SU-DHL-6 (cell line): ENCODE data around the gene CHL1.

Experiments
- H2AFZ ChIP-seq: fragments of 200-600 bp; sonication (generic); 2 replicates; pipeline ENCODE4 v1.6.1; 2014; ENCODE audit warnings: low read depth, mild to moderate bottlenecking, moderate library complexity, mixed read lengths, antibody characterized with exemption, low read length; ENCODE audit not compliant: severe bottlenecking
- H3F3A ChIP-seq: fragments of 200-600 bp; shearing (Covaris generic); 2 replicates; pipeline ENCODE4 v1.6.0; 2016; ENCODE audit warnings: antibody characterized with exemption, mild to moderate bottlenecking; ENCODE audit not compliant: insufficient read depth
- H3K27ac ChIP-seq: fragments of 200-600 bp; sonication (generic); 2 replicates; pipeline ENCODE4 v1.5.1; 2016; ENCODE audit warnings: low read depth, mild to moderate bottlenecking, low read length, moderate library complexity, mixed read lengths
- H3K27me3 ChIP-seq: fragments of 200-600 bp; sonication (generic), shearing (Covaris generic); 2 replicates; pipeline ENCODE4 v1.6.0; 2014; ENCODE audit warnings: mild to moderate bottlenecking, low read length
- H3K36me3 ChIP-seq: fragments of 200-600 bp; sonication (generic); 2 replicates; pipeline ENCODE4 v1.6.1; 2014; ENCODE audit warnings: mild to moderate bottlenecking, low read length, mixed read lengths
- H3K4me2 ChIP-seq: fragments of 300-600, 200-600 bp; shearing (Covaris generic), sonication (generic); 2 replicates; pipeline ENCODE4 v1.6.0; 2014; ENCODE audit warnings: low read length, low read depth, mild to moderate bottlenecking; ENCODE audit not compliant: poor library complexity, severe bottlenecking
- H3K4me3 ChIP-seq: fragments of 200-600 bp; sonication (generic); 2 replicates; pipeline ENCODE4 v1.5.1; 2014; ENCODE audit warnings: antibody characterized with exemption, low read length, mild to moderate bottlenecking, mixed read lengths; ENCODE audit not compliant: insufficient read depth, poor library complexity, severe bottlenecking
- H3K79me2 ChIP-seq: fragments of 200-600 bp; sonication (generic); 2 replicates; pipeline ENCODE4 v1.6.1; 2014; ENCODE audit warnings: mild to moderate bottlenecking, low read length, moderate library complexity; ENCODE audit not compliant: insufficient read depth
- H3K9ac ChIP-seq: fragments of 200-600 bp; sonication (generic); 2 replicates; pipeline ENCODE4 v1.7.0; 2014; ENCODE audit warnings: mild to moderate bottlenecking, low read length
- H3K9me2 ChIP-seq: fragments of 200-600 bp; sonication (generic); replicated peaks from 2 replicates; pipeline ENCODE4 v1.6.1; 2014; ENCODE audit warnings: low read length; ENCODE audit not compliant: insufficient read depth
- H3K9me3 ChIP-seq: fragments of 200-600 bp; sonication (generic); 2 replicates; pipeline ENCODE4 v1.6.1; 2014; ENCODE audit warnings: low read length, mixed read lengths; ENCODE audit not compliant: insufficient read depth
- H4K20me1 ChIP-seq: fragments of 200-600 bp; sonication (generic); 2 replicates; pipeline ENCODE4 v1.6.1; 2014; ENCODE audit warnings: low read depth, mild to moderate bottlenecking, antibody characterized with exemption, low read length, moderate library complexity, mixed read lengths
- EZH2phosphoT487 ChIP-seq: fragments of 200-600 bp; sonication (generic), shearing (Covaris generic); conservative IDR thresholded peaks from 2 replicates; pipeline ENCODE4 v1.6.1; 2018; ENCODE audit warnings: mild to moderate bottlenecking, antibody characterized with exemption, low read length, moderate library complexity, mixed read lengths
- TF ChIP-seq, protein P1 (sequence below): fragments of 200-600 bp; sonication (generic); IDR thresholded peaks from one replicate; pipeline ENCODE4 v1.5.1; 2017; ENCODE audit warnings: antibody characterized with exemption, mild to moderate bottlenecking, low read length, moderate library complexity; ENCODE audit not compliant: insufficient read depth, poor library complexity, severe bottlenecking

The CHL1 gene

DNA sequence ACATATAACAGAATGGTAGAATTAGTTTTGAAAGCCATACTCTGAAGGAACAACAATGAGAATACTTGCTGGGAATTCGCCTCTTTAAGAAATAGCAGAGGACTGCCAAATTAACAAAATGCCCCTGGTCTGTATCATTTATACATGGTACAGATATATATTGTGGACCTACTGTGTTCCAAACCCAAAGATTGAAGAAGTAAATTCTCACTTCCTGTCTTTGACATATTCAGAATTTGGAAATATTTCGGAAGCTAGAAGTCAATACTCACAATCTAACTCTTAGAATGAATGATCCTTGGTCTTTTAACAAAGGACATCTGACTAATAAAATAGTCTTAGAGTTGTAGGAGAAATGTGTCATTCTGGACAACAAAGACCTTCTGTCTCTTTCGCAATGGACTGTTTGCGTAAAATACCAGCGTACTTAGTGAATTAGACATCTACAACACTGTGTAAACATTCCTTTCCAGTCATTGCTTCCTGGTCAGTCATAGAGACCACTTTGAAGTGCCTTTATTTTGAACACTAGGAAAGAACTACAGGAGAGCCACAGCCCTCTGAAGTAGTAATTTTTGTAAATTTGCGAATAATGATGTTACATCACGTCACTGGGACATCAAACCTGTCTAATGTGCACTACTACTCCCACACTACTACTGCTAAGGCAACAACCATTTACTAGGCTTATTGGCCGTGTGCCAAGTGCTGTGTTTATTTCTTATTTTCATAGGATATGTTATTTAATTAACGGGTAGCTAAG lies 68.0 kb downstream of the CHL1 start:
- Histone ChIP-seq H3K9me2 (no peaks in the 10 kb centered on the region), H3K27ac (no peak overlapping the region), H2AFZ (no peak overlapping the region), H3K9ac (no peak overlapping the region), H3K4me2 (no peak overlapping the region), H3K27me3 (no peaks in the 10 kb centered on the region), H3K79me2 (no peaks in the 10 kb centered on the region), H3K4me3 (no peak overlapping the region), H3K9me3 (no peaks in the 10 kb centered on the region), H3K36me3 (no peaks in the 10 kb centered on the region), H4K20me1 (no peaks in the 10 kb centered on the region), H3F3A (no peaks in the 10 kb centered on the region)
- TF ChIP-seq, protein P1, sequence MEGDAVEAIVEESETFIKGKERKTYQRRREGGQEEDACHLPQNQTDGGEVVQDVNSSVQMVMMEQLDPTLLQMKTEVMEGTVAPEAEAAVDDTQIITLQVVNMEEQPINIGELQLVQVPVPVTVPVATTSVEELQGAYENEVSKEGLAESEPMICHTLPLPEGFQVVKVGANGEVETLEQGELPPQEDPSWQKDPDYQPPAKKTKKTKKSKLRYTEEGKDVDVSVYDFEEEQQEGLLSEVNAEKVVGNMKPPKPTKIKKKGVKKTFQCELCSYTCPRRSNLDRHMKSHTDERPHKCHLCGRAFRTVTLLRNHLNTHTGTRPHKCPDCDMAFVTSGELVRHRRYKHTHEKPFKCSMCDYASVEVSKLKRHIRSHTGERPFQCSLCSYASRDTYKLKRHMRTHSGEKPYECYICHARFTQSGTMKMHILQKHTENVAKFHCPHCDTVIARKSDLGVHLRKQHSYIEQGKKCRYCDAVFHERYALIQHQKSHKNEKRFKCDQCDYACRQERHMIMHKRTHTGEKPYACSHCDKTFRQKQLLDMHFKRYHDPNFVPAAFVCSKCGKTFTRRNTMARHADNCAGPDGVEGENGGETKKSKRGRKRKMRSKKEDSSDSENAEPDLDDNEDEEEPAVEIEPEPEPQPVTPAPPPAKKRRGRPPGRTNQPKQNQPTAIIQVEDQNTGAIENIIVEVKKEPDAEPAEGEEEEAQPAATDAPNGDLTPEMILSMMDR, result no peak
- no peak for TF ChIP-seq EZH2phosphoT487

DNA sequence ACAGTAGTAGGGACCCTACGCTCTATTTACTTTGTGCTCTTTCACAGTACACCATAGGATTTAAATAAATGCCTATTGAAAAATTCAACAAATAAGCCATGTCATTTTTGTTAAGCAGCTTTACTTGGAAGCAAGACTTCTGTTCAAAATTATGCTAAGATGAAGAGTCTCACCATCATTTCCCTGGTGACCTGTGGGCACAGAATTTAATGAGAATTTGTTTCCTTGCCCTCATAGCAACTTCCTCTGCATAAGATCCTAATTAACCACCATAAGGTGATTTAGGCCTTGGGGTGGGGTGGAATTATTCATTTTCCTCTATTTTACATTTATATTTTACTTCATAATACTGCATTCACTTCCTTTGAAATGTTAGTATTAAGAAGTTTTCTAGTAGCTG lies 70.5 kb downstream of the CHL1 start:
- no peak overlapping the region for H3K4me3 ChIP-seq
- no peak overlapping the region for H3K27ac ChIP-seq
- H2AFZ ChIP-seq, result no peak overlapping the region
- H3K9ac ChIP-seq, result no peak overlapping the region
- no peaks in the 10 kb centered on the region for H4K20me1 ChIP-seq
- no peaks in the 10 kb centered on the region for H3K36me3 ChIP-seq
- no peak for TF ChIP-seq EZH2phosphoT487
- TF ChIP-seq, protein P1, result no peak
- no peaks in the 10 kb centered on the region for H3K9me2 ChIP-seq
- no peak overlapping the region for H3K4me2 ChIP-seq
- no peaks in the 10 kb centered on the region for H3K9me3 ChIP-seq
- no peaks in the 10 kb centered on the region for H3K27me3 ChIP-seq
- no peaks in the 10 kb centered on the region for H3K79me2 ChIP-seq
- H3F3A ChIP-seq, result no peaks in the 10 kb centered on the region

DNA sequence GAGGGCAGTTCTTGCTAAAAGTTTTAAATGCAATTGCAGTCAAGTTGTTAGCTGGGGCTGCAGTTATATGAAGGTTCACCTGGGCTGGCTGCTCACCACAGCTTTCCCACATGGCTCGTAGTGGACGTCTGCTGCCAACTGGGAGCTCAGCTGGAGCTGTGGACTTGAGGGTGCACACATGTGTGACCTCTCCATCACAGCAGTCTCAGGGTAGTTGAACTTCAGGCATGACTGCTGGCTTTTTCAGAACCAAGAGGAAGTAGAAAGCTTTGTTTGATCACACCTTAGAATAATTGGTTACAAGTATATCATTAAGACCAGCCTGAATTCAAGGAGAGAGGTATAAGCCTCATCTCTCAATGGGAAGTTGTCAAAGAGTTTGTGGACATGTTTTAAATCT lies 74.1 kb downstream of the CHL1 start:
- Histone ChIP-seq H3K9me2 (no peaks in the 10 kb centered on the region), H3K4me3 (no peak overlapping the region), H3K27ac (no peak overlapping the region), H3K4me2 (peak overlapping the region; percentile 14), H3F3A (0 out of 2 replicates have a peak, but pooled peaks cover 3% of the 10 kb centered on the region), H3K9me3 (no peaks in the 10 kb centered on the region), H3K36me3 (no peaks in the 10 kb centered on the region), H3K27me3 (no peaks in the 10 kb centered on the region), H3K79me2 (no peaks in the 10 kb centered on the region), H2AFZ (no peak overlapping the region), H3K9ac (no peak overlapping the region), H4K20me1 (no peaks in the 10 kb centered on the region)
- TF ChIP-seq, protein P1, result no peak
- TF ChIP-seq EZH2phosphoT487, result no peak
